ENCODE results near the gene KCNH1. TPM values are rescaled to one million over a fixed set of nuclear protein-coding genes. Genes with fewer than 3 reads are reported as not detected.

The KCNH1 gene
- total RNA-seq, 1 experiment from 2014 or later, result not detected

DNA sequence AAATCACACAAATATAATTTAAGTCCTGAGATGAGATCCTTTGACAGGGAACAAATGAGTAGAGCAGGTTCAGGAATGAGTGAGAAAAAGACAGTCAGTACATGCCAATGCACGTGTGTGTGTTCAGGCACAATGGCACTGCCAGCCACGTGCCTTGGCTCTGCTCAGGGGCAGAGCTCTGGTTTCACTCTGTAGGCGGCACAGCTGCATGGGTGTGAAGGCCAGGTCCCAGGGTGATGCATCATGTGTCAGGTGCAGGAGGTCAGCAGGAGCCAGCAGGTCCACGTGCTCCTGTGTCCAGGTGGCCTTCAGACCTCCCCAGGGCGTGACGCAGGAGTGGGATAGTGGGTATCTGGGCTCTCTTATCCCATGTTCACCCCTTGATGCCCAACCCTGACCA is 386.1 kb downstream of the KCNH1 start:
- Histone ChIP-seq H3K4me1 (no peaks in the 10 kb centered on the region), H3K36me3 (ENCODE audit: control insufficient read depth, insufficient read depth, low read length) (no peaks in the 10 kb centered on the region), H3K27me3 (replicated peaks; ENCODE audit: control insufficient read depth, insufficient read depth, low read length) (peaks cover 1% of the 10 kb centered on the region; the same call in 1 of the 2 replicates), H3K4me3 (ENCODE audit: low read depth, low read length) (no peak overlapping the region), H3K9me3 (no peaks in the 10 kb centered on the region)
- intact Hi-C loops (cut with micrococcal nuclease; ENCODE audit: unreplicated experiment), result no loop called here
- Mint-ChIP-seq H3K9me3 (ENCODE audit: unreplicated experiment) (no peaks in the 10 kb centered on the region), H3K4me1 (ENCODE audit: low read depth, unreplicated experiment) (no peaks in the 10 kb centered on the region), H3K27ac (ENCODE audit: unreplicated experiment) (no peak overlapping the region), H3K27me3 (ENCODE audit: insufficient read depth, unreplicated experiment) (peaks cover 17% of the 10 kb centered on the region), H3K36me3 (ENCODE audit: insufficient read depth, unreplicated experiment) (no peaks in the 10 kb centered on the region), H3K4me3 (ENCODE audit: unreplicated experiment) (no peak overlapping the region)
- POLR2A ChIA-PET, result no interaction called here
- no peak for DNase-seq
- TF ChIP-seq, protein P1, sequence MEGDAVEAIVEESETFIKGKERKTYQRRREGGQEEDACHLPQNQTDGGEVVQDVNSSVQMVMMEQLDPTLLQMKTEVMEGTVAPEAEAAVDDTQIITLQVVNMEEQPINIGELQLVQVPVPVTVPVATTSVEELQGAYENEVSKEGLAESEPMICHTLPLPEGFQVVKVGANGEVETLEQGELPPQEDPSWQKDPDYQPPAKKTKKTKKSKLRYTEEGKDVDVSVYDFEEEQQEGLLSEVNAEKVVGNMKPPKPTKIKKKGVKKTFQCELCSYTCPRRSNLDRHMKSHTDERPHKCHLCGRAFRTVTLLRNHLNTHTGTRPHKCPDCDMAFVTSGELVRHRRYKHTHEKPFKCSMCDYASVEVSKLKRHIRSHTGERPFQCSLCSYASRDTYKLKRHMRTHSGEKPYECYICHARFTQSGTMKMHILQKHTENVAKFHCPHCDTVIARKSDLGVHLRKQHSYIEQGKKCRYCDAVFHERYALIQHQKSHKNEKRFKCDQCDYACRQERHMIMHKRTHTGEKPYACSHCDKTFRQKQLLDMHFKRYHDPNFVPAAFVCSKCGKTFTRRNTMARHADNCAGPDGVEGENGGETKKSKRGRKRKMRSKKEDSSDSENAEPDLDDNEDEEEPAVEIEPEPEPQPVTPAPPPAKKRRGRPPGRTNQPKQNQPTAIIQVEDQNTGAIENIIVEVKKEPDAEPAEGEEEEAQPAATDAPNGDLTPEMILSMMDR (IDR thresholded peaks at IDR 0.05; ENCODE audit: insufficient read depth in 1 of 2, low read depth in 1 of 2, low read length in 1 of 2, severe bottlenecking in 1 of 2, unreplicated experiment in 1 of 2), result no peak
- no TSS peak for BruUV-seq (replicated peaks)
- CTCF ChIA-PET, result no interaction called here

DNA sequence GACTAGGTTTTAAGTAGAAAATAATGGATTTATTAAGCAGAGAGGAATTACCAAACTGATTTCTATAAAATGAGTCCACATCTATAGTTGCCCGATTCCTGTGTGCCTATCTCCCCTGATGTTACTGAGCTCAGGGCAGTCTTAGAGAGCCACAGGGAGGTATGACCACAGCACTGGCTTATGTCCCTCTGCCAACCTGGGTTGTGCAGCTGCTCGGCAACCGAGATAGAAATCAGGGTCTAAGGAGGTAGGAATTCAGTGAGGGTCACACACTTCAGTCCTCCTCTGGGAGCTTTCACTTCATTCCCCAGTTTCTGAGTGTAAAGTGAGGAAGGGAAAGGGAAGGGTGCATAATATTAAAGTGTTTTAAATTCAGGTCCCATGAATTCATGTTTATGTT is 386.8 kb downstream of the KCNH1 start:
- no peaks in the 10 kb centered on the region for H3K4me1 ChIP-seq
- Mint-ChIP-seq H3K4me3 (ENCODE audit: unreplicated experiment) (no peak overlapping the region), H3K27ac (ENCODE audit: unreplicated experiment) (no peak overlapping the region), H3K9me3 (ENCODE audit: unreplicated experiment) (no peaks in the 10 kb centered on the region), H3K36me3 (ENCODE audit: insufficient read depth, unreplicated experiment) (no peaks in the 10 kb centered on the region), H3K4me1 (ENCODE audit: low read depth, unreplicated experiment) (no peaks in the 10 kb centered on the region), H3K27me3 (ENCODE audit: insufficient read depth, unreplicated experiment) (peaks cover 14% of the 10 kb centered on the region)
- H3K36me3 ChIP-seq (ENCODE audit: control insufficient read depth, insufficient read depth, low read length), result no peaks in the 10 kb centered on the region
- no peak for DNase-seq
- intact Hi-C loops (cut with micrococcal nuclease; ENCODE audit: unreplicated experiment), result no loop called here
- ChIA-PET CTCF (no interaction called here), POLR2A (no interaction called here)
- H3K27me3 ChIP-seq (replicated peaks; ENCODE audit: control insufficient read depth, insufficient read depth, low read length), result peaks cover 1% of the 10 kb centered on the region; the same call in 1 of the 2 replicates
- BruUV-seq (replicated peaks), result no TSS peak
- TF ChIP-seq, protein P1 (IDR thresholded peaks at IDR 0.05; ENCODE audit: insufficient read depth in 1 of 2, low read depth in 1 of 2, low read length in 1 of 2, severe bottlenecking in 1 of 2, unreplicated experiment in 1 of 2), result no peak
- H3K4me3 ChIP-seq (ENCODE audit: low read depth, low read length), result no peak overlapping the region
- no peaks in the 10 kb centered on the region for H3K9me3 ChIP-seq

DNA sequence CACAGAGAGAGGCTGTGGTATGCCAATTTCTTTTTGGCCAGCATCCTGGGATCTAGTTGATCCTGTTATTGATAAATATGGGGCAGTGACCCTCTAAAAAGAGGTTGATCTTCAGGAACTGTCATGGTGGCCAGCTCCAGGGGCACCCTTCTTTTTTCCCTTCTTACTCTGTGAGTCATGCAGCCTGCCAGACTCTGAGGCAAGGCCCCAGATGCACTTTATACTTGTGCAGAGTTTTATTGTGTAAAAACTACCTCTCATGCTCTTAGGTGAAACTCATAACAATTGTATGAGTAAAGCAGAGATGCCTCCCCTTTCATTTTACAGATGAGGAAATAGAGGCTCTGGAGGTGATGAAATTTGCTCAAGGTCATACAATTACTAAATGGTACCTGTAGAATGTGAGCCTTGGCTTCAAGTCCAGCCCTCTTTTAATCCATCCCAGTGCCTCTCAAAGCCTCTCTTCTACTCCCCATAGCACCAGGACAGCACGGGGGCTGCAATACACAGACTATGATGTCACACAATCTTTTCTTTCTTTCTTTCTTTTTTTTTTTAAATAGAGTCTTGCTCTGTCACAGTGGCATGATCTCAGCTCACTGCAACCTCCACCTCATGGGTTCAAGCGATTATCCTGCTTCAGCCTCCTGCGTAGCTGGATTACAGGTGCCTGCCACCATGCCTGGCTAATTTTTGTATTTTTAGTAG is 387.8 kb downstream of the KCNH1 start:
- DNase-seq, result no peak
- POLR2A ChIA-PET, result no interaction called here
- BruUV-seq (replicated peaks), result no TSS peak

More for the DNA sequence above, 387.8 kb downstream of the KCNH1 start:
- H3K27me3 Mint-ChIP-seq (ENCODE audit: insufficient read depth, unreplicated experiment), result peaks cover 8% of the 10 kb centered on the region
- no peaks in the 10 kb centered on the region for H3K9me3 Mint-ChIP-seq (ENCODE audit: unreplicated experiment)
- H3K36me3 ChIP-seq (ENCODE audit: control insufficient read depth, insufficient read depth, low read length), result no peaks in the 10 kb centered on the region
- H3K36me3 Mint-ChIP-seq (ENCODE audit: insufficient read depth, unreplicated experiment), result no peaks in the 10 kb centered on the region
- H3K27me3 ChIP-seq (replicated peaks; ENCODE audit: control insufficient read depth, insufficient read depth, low read length), result peaks cover 1% of the 10 kb centered on the region; the same call in 1 of the 2 replicates
- intact Hi-C loops (cut with micrococcal nuclease; ENCODE audit: unreplicated experiment), result no loop called here
- no peaks in the 10 kb centered on the region for H3K4me1 ChIP-seq
- no peak overlapping the region for H3K27ac Mint-ChIP-seq (ENCODE audit: unreplicated experiment)
- TF ChIP-seq, protein P1 (IDR thresholded peaks at IDR 0.05; ENCODE audit: insufficient read depth in 1 of 2, low read depth in 1 of 2, low read length in 1 of 2, severe bottlenecking in 1 of 2, unreplicated experiment in 1 of 2), result no peak
- H3K4me3 ChIP-seq (ENCODE audit: low read depth, low read length), result no peak overlapping the region
- no peak overlapping the region for H3K4me3 Mint-ChIP-seq (ENCODE audit: unreplicated experiment)
- no peaks in the 10 kb centered on the region for H3K4me1 Mint-ChIP-seq (ENCODE audit: low read depth, unreplicated experiment)
- CTCF ChIA-PET, result no interaction called here
- no peaks in the 10 kb centered on the region for H3K9me3 ChIP-seq
